G401.6 (cell line): Measurements from ENCODE around the gene ZNF532.
"Not testable (repeated sequence)": the region's sequence is repeated elsewhere in the genome, so short reads cannot be mapped to it uniquely, and the experiment has no call there.

Source experiments
- FAIRE-seq: peaks from 2 replicates; lab custom pipeline; 2012; peaks lifted over from hg19 to GRCh38; lab: Jason Lieb, UNC

The ZNF532 gene

GRCh38 chr18:58848685-58849084 is 16.0 kb upstream of the ZNF532 start:
- no peak for FAIRE-seq

DNA sequence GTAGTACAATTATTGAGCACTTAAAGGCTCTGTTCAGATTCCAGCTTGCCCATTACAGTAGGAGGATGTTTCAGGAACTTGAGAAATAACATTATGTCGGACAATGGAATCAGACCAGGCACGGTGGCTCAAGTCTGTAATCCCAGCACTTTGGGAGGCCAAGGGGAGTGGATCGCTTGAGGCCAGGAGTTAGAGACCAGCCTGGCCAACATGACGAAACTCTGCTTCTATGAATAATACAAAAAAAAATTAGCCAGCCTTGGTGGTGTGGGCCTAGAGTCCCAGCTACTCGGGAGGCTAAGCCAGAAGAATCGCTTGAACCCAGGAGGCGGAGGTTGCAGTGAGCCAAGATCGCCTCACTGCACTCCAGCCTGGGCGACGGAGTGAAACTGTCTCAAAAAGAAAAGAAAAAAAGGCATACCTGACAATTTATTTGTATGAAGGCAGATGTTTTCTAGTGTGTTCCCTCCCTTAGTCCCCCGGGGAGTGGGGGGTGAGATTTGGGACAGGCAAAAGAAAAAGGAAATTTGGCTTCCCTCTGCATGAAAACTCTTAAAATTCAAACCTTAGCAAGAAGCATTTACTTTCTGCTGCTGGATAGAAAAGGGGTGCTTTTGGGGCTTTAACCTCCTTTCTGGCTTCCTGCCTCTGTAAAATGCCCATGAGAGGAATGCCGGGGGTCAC is 13.7 kb upstream of the ZNF532 start:
- no peak for FAIRE-seq

GRCh38 chr18:58851856-58852255 is 12.8 kb upstream of the ZNF532 start:
- no peak for FAIRE-seq

DNA sequence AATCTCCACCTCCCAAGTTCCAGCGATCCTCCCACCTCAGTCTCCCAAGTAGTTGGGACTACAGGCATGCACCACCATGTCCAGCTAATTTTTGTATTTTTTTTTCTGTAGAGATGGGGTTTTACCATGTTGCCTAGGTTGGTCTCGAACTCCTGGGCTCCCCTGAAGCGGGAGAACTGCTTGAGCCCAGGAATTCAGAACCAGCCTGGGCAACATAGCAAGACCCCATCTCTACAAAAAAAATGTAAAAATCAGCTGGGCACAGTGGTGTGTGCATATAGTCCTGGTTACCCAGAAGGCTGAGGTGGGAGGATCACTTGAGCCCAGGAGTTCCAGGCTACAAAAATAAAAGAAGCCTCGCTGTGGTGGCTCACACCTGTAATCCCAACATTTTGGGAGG is 12.0 kb upstream of the ZNF532 start:
- FAIRE-seq = no peak

DNA sequence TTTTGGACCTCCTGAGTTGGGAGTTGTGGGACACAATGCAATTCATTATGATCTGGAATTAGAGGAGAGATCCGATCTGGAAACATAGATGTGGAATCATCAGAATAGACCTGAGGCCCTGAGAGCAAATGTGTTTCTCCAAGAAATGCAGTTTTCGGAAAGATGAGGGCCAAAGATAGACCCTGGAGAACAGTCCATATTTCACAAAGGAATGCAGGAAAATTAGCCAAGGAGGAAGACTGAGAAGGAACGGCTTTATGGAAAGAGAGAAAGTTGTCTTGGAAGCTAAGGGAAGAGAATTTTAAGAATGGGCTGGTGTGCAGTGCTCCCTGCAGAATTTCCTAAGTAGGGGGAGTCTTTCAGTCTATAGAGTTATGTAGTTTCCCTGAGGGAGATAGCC is 11.1 kb upstream of the ZNF532 start:
- no peak for FAIRE-seq

DNA sequence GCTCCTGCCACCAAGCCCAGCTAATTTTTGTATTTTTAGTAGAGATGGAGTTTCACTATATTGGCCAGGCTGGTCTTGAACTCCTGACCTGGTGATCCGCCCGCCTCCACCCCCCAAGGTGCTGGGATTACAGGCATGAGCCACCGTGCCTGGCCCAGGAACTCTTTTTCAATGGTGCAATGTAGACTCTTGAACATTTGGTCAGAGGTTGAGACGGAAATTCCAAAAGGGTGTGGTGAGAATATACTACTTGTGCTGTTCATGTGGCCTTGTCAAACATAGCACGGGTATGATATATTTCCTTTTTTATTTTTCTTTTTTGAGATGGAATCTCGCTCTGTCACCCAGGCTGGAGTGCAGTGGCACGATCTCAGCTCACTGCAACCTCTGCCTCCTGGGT is 9.2 kb upstream of the ZNF532 start:
- FAIRE-seq = not testable (repeated sequence)

DNA sequence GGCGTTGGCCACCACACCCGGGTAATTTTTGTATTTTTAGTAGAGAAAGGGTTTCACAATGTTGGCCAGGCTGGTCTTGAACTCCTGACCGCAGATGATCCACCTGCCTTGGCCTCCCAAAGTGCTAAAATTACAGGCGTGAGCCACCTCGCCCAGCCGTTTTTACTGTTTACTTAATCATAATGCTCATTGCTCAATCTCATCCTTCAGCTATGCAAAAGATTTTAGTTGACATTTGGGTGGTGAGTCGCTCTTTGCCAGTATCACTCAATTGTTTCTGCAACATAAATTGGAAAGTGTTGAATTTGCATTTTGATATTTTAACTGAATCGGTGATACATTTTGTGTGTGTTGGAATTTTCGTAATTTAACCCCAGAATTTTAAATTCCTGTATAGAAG is 7.8 kb upstream of the ZNF532 start:
- FAIRE-seq = no peak

DNA sequence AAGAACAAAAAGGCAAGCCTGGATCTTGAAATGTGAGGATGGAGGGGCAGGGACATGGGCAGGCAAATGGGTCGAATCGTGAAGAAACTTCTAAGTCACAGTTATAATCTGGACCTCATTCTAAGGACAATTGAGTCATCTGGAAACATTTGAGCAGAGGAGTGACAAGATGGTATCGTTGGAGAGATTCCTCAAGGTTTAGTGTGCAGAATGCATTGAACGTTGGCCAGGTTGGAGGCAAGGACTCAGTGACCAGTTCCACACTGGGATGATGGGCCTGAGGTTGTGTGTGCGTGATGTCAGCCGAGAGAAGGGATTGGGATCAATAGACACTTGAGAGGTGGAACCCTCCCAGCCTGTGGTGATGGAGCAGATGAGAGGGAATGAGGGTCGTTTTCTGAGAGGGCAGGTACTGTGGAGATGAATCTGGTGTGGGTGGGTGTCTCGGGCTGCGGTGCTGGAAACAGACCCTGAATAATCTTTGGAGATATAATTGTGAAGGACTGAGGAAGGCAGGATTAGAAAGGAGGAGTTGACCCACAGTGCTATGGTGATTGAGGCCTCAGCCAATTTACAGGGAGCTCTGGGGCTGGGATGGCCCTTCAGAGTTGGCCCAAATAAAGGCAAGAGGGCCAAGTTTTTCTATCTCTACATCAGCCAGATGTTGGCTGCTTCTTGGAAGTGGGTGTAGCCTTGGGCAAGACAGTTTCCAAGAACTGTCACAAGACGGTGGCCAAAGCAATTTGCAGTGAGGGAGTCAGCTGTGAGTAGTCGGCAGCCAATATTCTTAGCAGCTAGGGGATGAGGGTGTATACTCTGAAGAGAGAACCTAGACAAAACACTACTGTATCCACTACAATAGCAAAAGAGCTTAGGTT is 5.8 kb upstream of the ZNF532 start:
- no peak for FAIRE-seq

- FAIRE-seq = no peak
Observed at GRCh38 chr18:58859907-58860306, 4.8 kb upstream of the ZNF532 start.

- no peak for FAIRE-seq
Observed at GRCh38 chr18:58860747-58861231, 3.9 kb upstream of the ZNF532 start.

- FAIRE-seq = no peak
Observed at GRCh38 chr18:58861353-58861752, 3.3 kb upstream of the ZNF532 start.

- peak; percentile 13 for FAIRE-seq
Observed at GRCh38 chr18:58861861-58862301, 2.8 kb upstream of the ZNF532 start.

DNA sequence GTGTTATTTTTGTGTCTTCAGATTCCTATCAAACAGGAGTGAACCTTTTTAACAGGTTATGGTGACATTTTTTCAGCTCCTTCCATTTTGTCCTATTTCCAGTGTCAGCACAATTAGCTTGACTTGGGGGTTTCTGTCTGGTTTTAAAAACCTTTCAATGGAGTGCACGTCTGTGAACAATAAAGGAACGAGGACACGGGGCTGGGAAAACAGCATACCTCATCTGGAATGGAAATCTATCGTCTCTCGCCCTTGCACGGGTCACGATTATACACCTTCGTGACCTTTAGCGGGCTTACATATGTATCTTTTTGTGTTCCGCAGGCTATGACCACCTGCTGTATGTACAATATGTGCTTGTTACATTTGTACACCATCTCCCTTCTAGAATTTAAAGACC is 2.3 kb upstream of the ZNF532 start:
- FAIRE-seq = no peak

DNA sequence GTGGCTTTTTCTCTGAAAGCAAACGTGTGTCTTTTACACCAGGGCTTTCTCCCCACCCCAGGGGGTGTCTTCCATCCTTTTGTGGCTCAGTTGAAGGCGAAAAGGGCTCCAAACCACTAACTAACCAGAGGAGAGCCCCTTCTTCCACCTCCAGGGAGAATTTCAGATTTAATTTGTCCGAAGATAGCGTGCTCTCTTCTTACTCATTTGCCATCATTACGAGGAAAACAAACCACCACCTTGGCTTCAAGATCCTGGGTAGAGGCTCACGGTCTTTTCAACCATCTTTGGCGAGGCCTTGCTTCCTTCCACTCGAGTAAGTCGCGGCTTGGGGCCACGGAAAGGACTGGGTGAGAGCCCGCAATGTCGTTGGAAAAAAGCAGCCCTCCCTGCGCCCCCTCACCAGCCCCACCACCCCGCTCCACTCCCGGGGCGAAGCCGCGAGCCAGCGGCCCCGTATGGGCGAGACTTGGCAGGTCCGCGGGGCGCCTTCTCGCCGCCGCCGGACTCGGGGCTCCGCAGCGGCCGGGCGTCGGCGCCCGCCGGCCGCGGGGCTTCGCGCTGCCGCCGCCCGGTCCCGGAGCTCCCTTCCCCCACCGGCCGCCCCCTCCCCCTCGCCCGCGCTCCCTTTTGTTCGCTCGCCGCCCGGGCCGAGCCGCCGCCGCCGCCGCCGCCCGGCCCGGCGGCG is 1.7 kb upstream of the ZNF532 start:
- no peak for FAIRE-seq

- no peak for FAIRE-seq
Observed at GRCh38 chr18:58863539-58864145, 1.0 kb upstream of the ZNF532 start.

DNA sequence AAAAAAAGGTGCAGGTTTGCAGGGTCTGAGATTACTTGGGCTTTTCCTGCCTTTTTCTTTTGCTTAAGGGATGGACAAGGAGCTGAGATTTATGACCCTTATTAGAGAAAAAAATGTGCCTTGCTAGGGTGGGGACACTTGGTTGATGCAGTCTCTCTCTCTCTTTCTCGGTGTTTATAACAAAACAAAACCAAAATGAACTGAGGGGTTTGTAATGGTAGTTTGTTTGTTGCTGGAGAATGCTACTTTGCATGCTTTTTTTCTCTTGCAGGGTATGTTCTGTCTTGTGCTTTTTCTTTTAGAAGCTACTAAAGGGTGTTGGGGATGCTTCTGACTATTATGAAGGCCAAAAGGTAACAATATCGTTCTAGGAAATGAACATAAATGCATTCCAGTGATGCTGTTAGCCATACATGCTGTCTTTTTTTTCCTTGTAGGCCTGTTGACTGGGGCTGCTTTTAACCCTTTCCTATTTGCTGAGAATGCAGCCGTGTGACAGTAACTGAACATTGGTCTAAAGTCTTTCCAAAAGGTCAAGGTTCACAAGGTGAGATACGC is 435 bp downstream of the ZNF532 start:
- no peak for FAIRE-seq

GRCh38 chr18:58865701-58866065 is 1.0 kb downstream of the ZNF532 start:
- FAIRE-seq = no peak

- no peak for FAIRE-seq
Observed at GRCh38 chr18:58866066-58866772, 1.5 kb downstream of the ZNF532 start.

- no peak for FAIRE-seq
Observed at GRCh38 chr18:58866773-58867150, 2.1 kb downstream of the ZNF532 start.

DNA sequence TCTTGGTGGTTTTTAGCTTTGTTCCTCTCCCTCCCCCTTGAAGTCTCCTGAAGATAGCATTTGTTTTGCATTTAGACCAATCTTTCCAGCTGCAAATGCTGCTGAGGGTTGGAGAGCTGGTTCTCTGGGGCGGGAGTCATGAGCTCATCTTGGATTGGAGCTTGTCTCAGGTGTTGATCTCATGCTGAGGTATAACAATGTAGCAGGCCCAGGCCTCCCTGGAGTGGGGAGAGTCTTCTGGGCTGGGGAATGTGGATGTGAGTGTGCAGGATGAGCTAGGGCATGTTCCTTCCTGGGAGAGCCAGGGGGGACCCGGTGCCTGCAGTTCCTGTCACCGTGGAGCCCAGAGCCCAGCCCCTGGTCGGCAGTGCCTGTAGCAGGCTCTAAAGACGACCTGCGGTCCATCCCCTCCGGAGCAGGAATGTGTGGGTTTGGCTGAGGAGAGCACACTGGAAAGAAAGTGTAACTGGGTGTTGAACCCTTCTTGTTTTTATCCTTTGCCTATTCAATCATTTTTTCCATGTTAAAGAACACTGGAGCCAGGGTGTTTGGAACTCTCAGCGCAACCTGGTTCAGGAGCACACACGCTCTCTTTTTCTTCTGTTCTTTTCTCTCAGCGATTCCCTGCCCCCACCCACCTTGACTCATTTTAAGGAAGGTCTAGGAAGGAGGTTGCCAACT is 2.7 kb downstream of the ZNF532 start:
- no peak for FAIRE-seq

DNA sequence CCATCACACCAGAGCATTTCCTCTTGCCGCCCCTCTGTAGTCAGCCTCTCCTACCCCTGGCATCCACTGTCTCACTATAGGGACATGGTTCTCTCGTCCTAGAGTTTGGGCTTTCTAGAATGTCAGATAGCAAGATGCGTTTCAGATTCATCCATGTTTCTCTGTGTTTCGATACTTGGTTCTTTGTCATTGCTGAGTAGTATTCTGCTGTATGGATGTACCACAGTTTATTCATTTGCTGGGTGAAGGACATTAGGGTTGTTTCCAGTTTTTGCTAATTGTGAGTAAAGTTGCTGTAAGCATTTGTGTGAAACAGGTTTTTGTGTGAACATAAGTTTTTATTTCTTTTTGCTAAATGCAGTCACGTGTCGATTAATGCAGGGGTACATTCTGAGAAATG is 3.8 kb downstream of the ZNF532 start:
- no peak for FAIRE-seq
